Spleen (tissue), 11 donors: Measurements from ENCODE around the gene ZFYVE26. TPM values are rescaled to one million over a fixed set of nuclear protein-coding genes. Genes with fewer than 3 reads are reported as not detected.

Experiments used
- DNase-seq: peaks from one replicate; pipeline ENCODE4 v3.0.0-alpha.2; 2020
- H3K27ac ChIP-seq, 8 donors: fragments of 200-600 bp; sonication (generic) in 7 of 8; 1 replicate in 4 of 8; 2 replicates in 4 of 8; pipeline versions ENCODE4 v1.5.0 to v1.8.0; 2016 to 2021; ENCODE audit warnings: inconsistent platforms in 4 of 8, mild to moderate bottlenecking in 4 of 8, moderate library complexity in 1 of 8
- H3K27me3 ChIP-seq, 7 donors: fragments of 200-600 bp; sonication (generic) in 6 of 7; replicated peaks in 1 of 7; 1 replicate in 4 of 7; 2 replicates in 3 of 7; pipeline versions ENCODE4 v1.5.0 to v1.8.0; 2016 to 2021; ENCODE audit warnings: inconsistent platforms in 3 of 7, mild to moderate bottlenecking in 1 of 7
- H3K36me3 ChIP-seq, 6 donors: fragments of 200-600 bp; sonication (generic) in 5 of 6; 1 replicate in 4 of 6; 2 replicates in 2 of 6; pipeline versions ENCODE4 v1.5.0 to v1.8.0; 2016 to 2021; ENCODE audit warnings: inconsistent platforms in 2 of 6
- H3K4me1 ChIP-seq, 6 donors: fragments of 200-600 bp; sonication (generic) in 5 of 6; 1 replicate in 3 of 6; 2 replicates in 3 of 6; pipeline versions ENCODE4 v1.5.0 to v1.8.0; 2016 to 2021; ENCODE audit warnings: inconsistent platforms in 3 of 6
- H3K4me3 ChIP-seq, 8 donors: fragments of 200-600 bp; sonication (generic) in 7 of 8; 1 replicate in 4 of 8; 2 replicates in 4 of 8; pipeline versions ENCODE4 v1.5.0 to v1.8.0; 2016 to 2021; ENCODE audit warnings: inconsistent platforms in 4 of 8, mild to moderate bottlenecking in 4 of 8, moderate library complexity in 2 of 8
- H3K9me3 ChIP-seq, 8 donors: fragments of 200-600 bp; sonication (generic) in 7 of 8; 1 replicate in 4 of 8; 2 replicates in 4 of 8; pipeline versions ENCODE4 v1.5.0 to v1.8.0; 2016 to 2021; ENCODE audit warnings: inconsistent platforms in 4 of 8
- POLR2A ChIP-seq, 3 donors: fragments of 450-650 bp; IDR thresholded peaks; one replicate each; pipeline ENCODE4 v1.5.1; 2017; ENCODE audit warnings: antibody characterized with exemption in 3 of 3, mild to moderate bottlenecking in 1 of 3
- POLR2AphosphoS5 ChIP-seq, 3 donors: sonication (generic); formaldehyde crosslinking; IDR thresholded peaks; one replicate each; pipeline ENCODE4 v1.5.1; 2017; ENCODE audit warnings: antibody characterized with exemption in 3 of 3
- WGBS, 5 donors: extraction: QIAGEN DNeasy Blood & Tissue Kit in 3 of 5; methylation state at CpG; one replicate each; pipeline versions ENCODE4 v1.1.5 to v1.1.7; 2013 to 2018; 5-methylcytosine and 5-hydroxymethylcytosine counted together
- intact Hi-C: fragments of 100-400 bp; cut with DNase I; formaldehyde crosslinking; loops from one replicate; pipeline ENCODE4 v1.15.0; 2023; ENCODE audit warnings: low total_unique reads
- polyA plus RNA-seq, 3 donors: library from polyadenylated mRNA; stranded (reverse); fragments of 200-250 nt; gene quantifications; one replicate each; pipeline ENCODE4 v1.2.1, GENCODE V29; 2013
- total RNA-seq, 7 donors: library from RNA; depleted of rRNA in 3 of 7; stranded (reverse); fragments of >200 nt in 3 of 7; fragmentation: NEBNext Ultra II Directional in 4 of 7; extraction: Animal tissue kit (Norgen Biotek cat#: 25700) in 4 of 7; gene quantifications; one replicate each; pipeline versions ENCODE4 v1.1.0 to v1.2.1, GENCODE V29; 2016 to 2021
- TF ChIP-seq, protein P1 (sequence below), 11 experiments: fragments of 200-600 bp in 7 of 11; fragments of 450-650 bp in 4 of 11; sonication (generic) in 4 of 11; IDR thresholded peaks in 8 of 11; conservative IDR thresholded peaks in 3 of 11; 1 replicate in 7 of 11; 2 replicates in 4 of 11; pipeline versions ENCODE4 v1.4.0 to v1.8.0; 2016 to 2021; ENCODE audit warnings: antibody characterized with exemption in 11 of 11, inconsistent platforms in 4 of 11, mild to moderate bottlenecking in 1 of 11
- donor health status: healthy with polysubstance abuse.
- donor health status: DM: no; HTN: no; CAD: no; lungs with moderate emphysema.
- donor health status: DM: no; HTN: no; CAD: no.
- donor health status: Bipolar disorder and iron deficiency.
- donor health status: healthy.
- donor health status: DM: no; HTN: no; CAD: no.
- donor health status: DM: yes; HTN: yes; CAD: no.

Gene ZFYVE26
- total and polyA plus RNA-seq, 10 donors = 3.6 to 43.5 (median 35.5) TPM

DNA sequence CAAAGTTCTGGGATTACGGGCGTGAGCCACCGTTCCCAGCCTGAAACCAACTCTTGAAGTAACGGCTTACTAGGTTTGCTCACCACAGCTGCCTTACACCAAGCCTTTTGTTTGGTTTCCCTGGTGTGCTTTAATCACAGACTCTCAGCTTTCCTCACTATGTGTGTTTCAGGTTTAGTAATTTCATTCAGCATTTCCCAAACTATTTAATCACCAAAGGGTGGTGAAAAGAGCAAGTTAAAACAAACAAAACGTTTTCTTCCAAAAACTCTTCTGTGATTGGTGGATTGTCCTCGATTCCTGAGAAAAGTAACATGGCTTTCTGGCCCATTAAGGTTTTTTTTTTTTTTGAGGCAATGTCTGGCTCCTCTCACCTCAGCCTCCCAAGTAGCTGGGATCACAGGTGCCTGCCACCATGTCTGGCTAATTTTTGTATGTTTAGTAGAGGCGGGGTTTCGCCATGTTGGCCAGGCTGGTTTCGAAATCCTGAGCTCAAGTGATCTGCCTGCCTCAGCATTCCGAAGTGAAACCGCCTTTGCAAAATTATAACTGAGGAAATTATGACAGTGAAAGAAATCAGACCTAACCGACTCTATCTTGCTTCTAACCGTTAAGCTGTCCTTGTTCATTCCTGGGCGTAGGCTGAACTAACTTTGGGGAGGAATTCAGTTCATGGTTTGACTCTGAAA, 1.5 kb upstream of the ZFYVE26 start:
- no peaks in the 10 kb centered on the region for H3K9me3 ChIP-seq
- WGBS, 5 donors = 69 to 90% (median 80%) methylated on average over 14 of the region's 14 CpGs
- peaks cover 32 to 78% (median 59%) of the 10 kb centered on the region in 6 donors for H3K4me1 ChIP-seq
- TF ChIP-seq, protein P1, sequence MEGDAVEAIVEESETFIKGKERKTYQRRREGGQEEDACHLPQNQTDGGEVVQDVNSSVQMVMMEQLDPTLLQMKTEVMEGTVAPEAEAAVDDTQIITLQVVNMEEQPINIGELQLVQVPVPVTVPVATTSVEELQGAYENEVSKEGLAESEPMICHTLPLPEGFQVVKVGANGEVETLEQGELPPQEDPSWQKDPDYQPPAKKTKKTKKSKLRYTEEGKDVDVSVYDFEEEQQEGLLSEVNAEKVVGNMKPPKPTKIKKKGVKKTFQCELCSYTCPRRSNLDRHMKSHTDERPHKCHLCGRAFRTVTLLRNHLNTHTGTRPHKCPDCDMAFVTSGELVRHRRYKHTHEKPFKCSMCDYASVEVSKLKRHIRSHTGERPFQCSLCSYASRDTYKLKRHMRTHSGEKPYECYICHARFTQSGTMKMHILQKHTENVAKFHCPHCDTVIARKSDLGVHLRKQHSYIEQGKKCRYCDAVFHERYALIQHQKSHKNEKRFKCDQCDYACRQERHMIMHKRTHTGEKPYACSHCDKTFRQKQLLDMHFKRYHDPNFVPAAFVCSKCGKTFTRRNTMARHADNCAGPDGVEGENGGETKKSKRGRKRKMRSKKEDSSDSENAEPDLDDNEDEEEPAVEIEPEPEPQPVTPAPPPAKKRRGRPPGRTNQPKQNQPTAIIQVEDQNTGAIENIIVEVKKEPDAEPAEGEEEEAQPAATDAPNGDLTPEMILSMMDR (IDR thresholded peaks at IDR 0.05 in 8 of 11, conservative IDR thresholded peaks at IDR 0.05 in 3 of 11) = no peak
- no peak for TF ChIP-seq POLR2A (IDR thresholded peaks at IDR 0.05)
- TF ChIP-seq POLR2AphosphoS5 (IDR thresholded peaks at IDR 0.05) = no peak
- no peak for DNase-seq
- intact Hi-C loops = no loop called here
- peaks cover 0 to 16% (median 9%) of the 10 kb centered on the region in 6 donors for H3K36me3 ChIP-seq
- H3K4me3 ChIP-seq = peak overlapping the region in 1 of 8 donors; percentile 95
- H3K27me3 ChIP-seq = no peaks in the 10 kb centered on the region
- H3K27ac ChIP-seq = peak overlapping the region in 6 of 8 donors; percentile 36 to 90 (median 86)

GRCh38 chr14:67815573-67816225, 691 bp downstream of the ZFYVE26 start:
- WGBS, 5 donors = 10 to 12% (median 11%) methylated on average over 14 of the region's 14 CpGs
- DNase-seq = no peak
- no peaks in the 10 kb centered on the region for H3K27me3 ChIP-seq
- peak overlapping the region; percentile 71 to 95 (median 78) for H3K4me3 ChIP-seq
- H3K27ac ChIP-seq = peak overlapping the region; percentile 71 to 90 (median 86)
- peaks cover 25 to 79% (median 57%) of the 10 kb centered on the region in 6 donors for H3K4me1 ChIP-seq
- intact Hi-C loops = no loop called here
- H3K36me3 ChIP-seq = peaks cover 0 to 38% (median 20%) of the 10 kb centered on the region in 6 donors
- no peaks in the 10 kb centered on the region for H3K9me3 ChIP-seq
- TF ChIP-seq POLR2A (IDR thresholded peaks at IDR 0.05) (no peak), POLR2AphosphoS5 (IDR thresholded peaks at IDR 0.05) (no peak)
- TF ChIP-seq, protein P1 (IDR thresholded peaks at IDR 0.05 in 8 of 11, conservative IDR thresholded peaks at IDR 0.05 in 3 of 11) = no peak

GRCh38 chr14:67814821-67815220, 1.6 kb downstream of the ZFYVE26 start:
- Histone ChIP-seq H3K27ac (no peak overlapping the region), H3K9me3 (no peaks in the 10 kb centered on the region), H3K4me1 (peaks cover 19 to 71% (median 50%) of the 10 kb centered on the region in 6 donors), H3K27me3 (no peaks in the 10 kb centered on the region), H3K4me3 (peak overlapping the region in 4 of 8 donors; percentile 71 to 95 (median 84)), H3K36me3 (peaks cover 0 to 46% (median 27%) of the 10 kb centered on the region in 6 donors)
- TF ChIP-seq POLR2A (IDR thresholded peaks at IDR 0.05) (no peak), POLR2AphosphoS5 (IDR thresholded peaks at IDR 0.05) (no peak)
- TF ChIP-seq, protein P1 (IDR thresholded peaks at IDR 0.05 in 8 of 11, conservative IDR thresholded peaks at IDR 0.05 in 3 of 11) = no peak
- no peak for DNase-seq
- intact Hi-C loops = no loop called here
- WGBS, 5 donors = 62 to 78% (median 69%) methylated on average over 2 of the region's 2 CpGs

GRCh38 chr14:67806246-67806645, 10.1 kb downstream of the ZFYVE26 start:
- Histone ChIP-seq H3K4me1 (no peaks in the 10 kb centered on the region), H3K4me3 (no peak overlapping the region), H3K27ac (no peak overlapping the region), H3K27me3 (no peaks in the 10 kb centered on the region), H3K9me3 (no peaks in the 10 kb centered on the region), H3K36me3 (peaks cover 7 to 100% (median 91%) of the 10 kb centered on the region in 6 donors)
- WGBS, 5 donors = 64 to 85% (median 76%) methylated on average over 3 of the region's 3 CpGs
- no peak for TF ChIP-seq POLR2AphosphoS5 (IDR thresholded peaks at IDR 0.05)
- TF ChIP-seq, protein P1 (IDR thresholded peaks at IDR 0.05 in 8 of 11, conservative IDR thresholded peaks at IDR 0.05 in 3 of 11) = no peak
- no peak for TF ChIP-seq POLR2A (IDR thresholded peaks at IDR 0.05)
- intact Hi-C loops = no loop called here
- no peak for DNase-seq
